Osteocyte (in vitro differentiated cells): Measurements from ENCODE around the gene BCL2L11. TPM values are rescaled to one million over a fixed set of nuclear protein-coding genes. Genes with fewer than 3 reads are reported as not detected.

Source experiments
- DNase-seq: peaks from one replicate; pipeline ENCODE4 v3.0.0; 2021; ENCODE audit warnings: mixed read lengths; ENCODE audit not compliant: unreplicated experiment; ENCODE audit errors: extremely low spot score
- H3K27ac Mint-ChIP-seq: one replicate; pipeline ENCODE4 v1.8.0; 2021; ENCODE audit warnings: mild to moderate bottlenecking, mixed read lengths; ENCODE audit not compliant: unreplicated experiment
- H3K27me3 Mint-ChIP-seq: one replicate; pipeline ENCODE4 v1.8.0; 2021; ENCODE audit warnings: mixed read lengths; ENCODE audit not compliant: unreplicated experiment
- H3K36me3 Mint-ChIP-seq: one replicate; pipeline ENCODE4 v1.8.0; 2021; ENCODE audit warnings: mixed read lengths; ENCODE audit not compliant: unreplicated experiment
- H3K4me1 Mint-ChIP-seq: one replicate; pipeline ENCODE4 v1.8.0; 2021; ENCODE audit warnings: mixed read lengths; ENCODE audit not compliant: unreplicated experiment
- H3K4me3 Mint-ChIP-seq: one replicate; pipeline ENCODE4 v1.8.0; 2021; ENCODE audit warnings: mild to moderate bottlenecking, moderate library complexity, mixed read lengths; ENCODE audit not compliant: unreplicated experiment
- H3K9me3 Mint-ChIP-seq: one replicate; pipeline ENCODE4 v1.8.0; 2021; ENCODE audit warnings: mixed read lengths; ENCODE audit not compliant: unreplicated experiment
- CTCF ChIP-seq: fragments of 200-600 bp; sonication (generic); IDR thresholded peaks from 2 replicates; pipeline ENCODE4 v1.5.0; 2021; ENCODE audit warnings: antibody characterized with exemption, mild to moderate bottlenecking, moderate library complexity
- total RNA-seq: library from RNA; stranded (reverse); gene quantifications from 2 replicates; pipeline ENCODE4 v1.2.1, GENCODE V29; 2021

Gene BCL2L11
- total RNA-seq, 1 donor from 2014 or later, result 38.9 TPM

- no peak overlapping the region for H3K4me3 Mint-ChIP-seq
- no peaks in the 10 kb centered on the region for H3K27me3 Mint-ChIP-seq
- peaks cover 12% of the 10 kb centered on the region for H3K36me3 Mint-ChIP-seq
- no peak for TF ChIP-seq CTCF
- peaks cover 12% of the 10 kb centered on the region for H3K4me1 Mint-ChIP-seq
- H3K27ac Mint-ChIP-seq, result no peak overlapping the region
- no peaks in the 10 kb centered on the region for H3K9me3 Mint-ChIP-seq
- DNase-seq, result no peak
Observed at GRCh38 chr2:111200333-111200881, 79.7 kb downstream of the BCL2L11 start.

- Mint-ChIP-seq H3K36me3 (peaks cover 13% of the 10 kb centered on the region), H3K4me3 (no peak overlapping the region), H3K27ac (no peak overlapping the region), H3K4me1 (peaks cover 12% of the 10 kb centered on the region), H3K9me3 (no peaks in the 10 kb centered on the region), H3K27me3 (no peaks in the 10 kb centered on the region)
- no peak for TF ChIP-seq CTCF
- DNase-seq, result no peak
Observed at GRCh38 chr2:111201214-111201613, 80.5 kb downstream of the BCL2L11 start.

GRCh38 chr2:111202266-111203040 lies 81.7 kb downstream of the BCL2L11 start:
- H3K36me3 Mint-ChIP-seq, result peaks cover 20% of the 10 kb centered on the region
- DNase-seq, result no peak

GRCh38 chr2:111204706-111205105 lies 84.0 kb downstream of the BCL2L11 start:
- TF ChIP-seq CTCF, result no peak
- no peaks in the 10 kb centered on the region for H3K27me3 Mint-ChIP-seq
- H3K27ac Mint-ChIP-seq, result no peak overlapping the region
- no peak overlapping the region for H3K4me3 Mint-ChIP-seq
- H3K9me3 Mint-ChIP-seq, result no peaks in the 10 kb centered on the region
- peaks cover 26% of the 10 kb centered on the region for H3K36me3 Mint-ChIP-seq
- peaks cover 18% of the 10 kb centered on the region for H3K4me1 Mint-ChIP-seq
- no peak for DNase-seq

More at GRCh38 chr2:111202266-111203040, 81.7 kb downstream of the BCL2L11 start:
- no peaks in the 10 kb centered on the region for H3K9me3 Mint-ChIP-seq
- no peaks in the 10 kb centered on the region for H3K27me3 Mint-ChIP-seq
- H3K4me1 Mint-ChIP-seq, result peaks cover 12% of the 10 kb centered on the region
- H3K27ac Mint-ChIP-seq, result peak overlapping the region; percentile 21
- TF ChIP-seq CTCF, result no peak
- no peak overlapping the region for H3K4me3 Mint-ChIP-seq

- Mint-ChIP-seq H3K27me3 (no peaks in the 10 kb centered on the region), H3K36me3 (peaks cover 23% of the 10 kb centered on the region), H3K9me3 (no peaks in the 10 kb centered on the region), H3K4me1 (peaks cover 18% of the 10 kb centered on the region), H3K27ac (no peak overlapping the region), H3K4me3 (no peak overlapping the region)
- DNase-seq, result no peak
- TF ChIP-seq CTCF, result no peak
Observed at GRCh38 chr2:111205774-111206173, 85.1 kb downstream of the BCL2L11 start.
